ENCODE measurements around the gene PTX4. TPM values are rescaled to one million over a fixed set of nuclear protein-coding genes. Genes with fewer than 3 reads are reported as not detected.

PTX4 gene
- polyA plus RNA-seq, 4 donors: 0.04 to 0.07 TPM; not detected in 2

DNA sequence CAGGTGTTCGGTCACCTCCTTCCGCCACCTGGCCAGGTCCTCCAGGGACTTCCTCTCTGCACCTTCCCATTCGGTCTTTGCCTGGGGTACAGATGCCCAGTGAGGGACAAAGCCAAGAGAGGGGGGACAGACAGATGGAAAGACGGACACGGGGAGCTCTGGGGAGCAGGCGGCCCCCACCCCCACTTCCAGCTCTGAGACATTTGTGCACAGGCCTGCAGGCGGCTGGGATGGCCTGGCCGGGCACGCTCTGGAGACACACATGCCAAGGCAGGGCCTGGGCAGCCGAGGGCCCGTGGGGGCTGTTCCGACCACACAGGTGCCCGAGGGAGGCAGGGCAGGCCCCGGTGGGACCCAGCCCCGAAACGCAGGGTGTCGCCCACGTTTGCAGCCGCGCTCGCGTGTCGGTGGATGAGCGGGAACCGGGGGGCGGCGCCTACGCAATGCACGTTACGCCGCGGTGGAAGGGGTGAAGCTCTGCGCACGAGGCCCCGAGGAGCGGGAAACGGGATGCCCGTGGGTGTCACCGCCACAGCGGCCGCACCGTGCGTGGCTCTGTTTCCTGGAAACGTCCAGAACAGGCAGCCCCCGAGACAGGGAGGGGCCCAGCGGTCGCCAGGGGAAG lies 51.9 kb downstream of the PTX4 start:
- whole genome bisulfite sequencing, 3 donors: 91 to 93% (median 92%) methylated on average over 46 to 47 of the region's 47 CpGs
- no peak overlapping the region for H3K4me3 ChIP-seq (ENCODE audit: low read depth in 1 of 3, low read length in 3 of 3)
- no peaks in the 10 kb centered on the region for H3K9me3 ChIP-seq (ENCODE audit: control insufficient read depth in 2 of 2, insufficient read depth in 1 of 2, low read depth in 1 of 2, low read length in 1 of 2)
- H3K27ac ChIP-seq (ENCODE audit: low read depth in 1 of 3, low read length in 2 of 3): no peak overlapping the region
- peaks cover 0 to 17% (median 0%) of the 10 kb centered on the region in 3 donors for H3K36me3 ChIP-seq (ENCODE audit: control insufficient read depth in 3 of 3, insufficient read depth in 2 of 3, low read depth in 1 of 3, low read length in 3 of 3)
- DNase-seq (no peak), FAIRE-seq (no peak)
- H3K27me3 ChIP-seq (ENCODE audit: control insufficient read depth in 3 of 3, insufficient read depth in 3 of 3, low read length in 3 of 3): no peaks in the 10 kb centered on the region
- peaks cover 0 to 4% (median 0%) of the 10 kb centered on the region in 3 donors for H3K4me1 ChIP-seq (ENCODE audit: control insufficient read depth in 3 of 3, insufficient read depth in 2 of 3, low read depth in 1 of 3, low read length in 2 of 3)

DNA sequence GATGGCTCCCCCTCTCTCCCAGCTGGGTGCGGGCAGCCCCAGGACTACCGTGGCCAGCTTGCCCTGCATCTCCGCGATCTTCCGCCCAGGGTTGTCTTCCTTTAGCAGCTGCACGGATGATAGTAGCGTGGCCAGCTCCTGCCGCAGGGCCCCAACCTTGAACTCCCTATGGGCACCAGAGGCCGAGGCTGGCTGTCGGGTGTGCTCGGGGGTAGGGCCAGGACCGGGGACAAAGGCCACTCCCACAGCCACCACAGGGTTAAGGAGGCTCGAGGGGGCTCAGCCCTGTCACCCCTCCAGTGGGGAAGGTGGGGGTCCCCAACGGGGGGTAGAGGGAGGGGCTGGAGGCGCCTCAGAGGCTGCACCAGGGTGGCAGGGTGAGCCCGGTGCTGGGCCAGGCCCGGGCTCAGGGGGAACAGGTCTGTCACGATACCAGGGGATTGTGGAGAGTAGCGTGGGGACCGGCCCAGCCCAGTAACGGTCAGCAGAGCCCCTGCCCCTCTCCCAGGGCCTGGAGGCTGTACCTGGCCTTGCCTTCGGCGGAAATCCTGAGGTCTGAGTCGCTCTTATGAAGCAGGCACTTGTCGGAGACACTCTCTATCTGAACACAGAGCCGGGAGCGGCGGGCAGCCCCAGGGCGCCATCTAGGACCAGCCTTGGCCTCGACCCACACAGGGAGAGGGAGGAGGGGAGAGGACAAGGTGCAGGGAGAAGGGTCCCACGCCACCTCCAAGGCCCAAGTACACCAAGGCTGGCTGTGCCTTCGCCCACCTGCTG lies 52.6 kb downstream of the PTX4 start:
- Histone ChIP-seq H3K27me3 (ENCODE audit: control insufficient read depth in 3 of 3, insufficient read depth in 3 of 3, low read length in 3 of 3) (no peaks in the 10 kb centered on the region), H3K4me1 (ENCODE audit: control insufficient read depth in 3 of 3, insufficient read depth in 2 of 3, low read depth in 1 of 3, low read length in 2 of 3) (peaks cover 0 to 4% (median 0%) of the 10 kb centered on the region in 3 donors), H3K36me3 (ENCODE audit: control insufficient read depth in 3 of 3, insufficient read depth in 2 of 3, low read depth in 1 of 3, low read length in 3 of 3) (peaks cover 0 to 17% (median 0%) of the 10 kb centered on the region in 3 donors), H3K9me3 (ENCODE audit: control insufficient read depth in 2 of 2, insufficient read depth in 1 of 2, low read depth in 1 of 2, low read length in 1 of 2) (no peaks in the 10 kb centered on the region), H3K4me3 (ENCODE audit: low read depth in 1 of 3, low read length in 3 of 3) (no peak overlapping the region), H3K27ac (ENCODE audit: low read depth in 1 of 3, low read length in 2 of 3) (no peak overlapping the region)
- FAIRE-seq (no peak), DNase-seq (peak in 1 of 2 donors; percentile 45)
- 67 to 81% (median 81%) methylated on average over 31 to 32 of the region's 32 CpGs for WGBS, 3 donors

Other genes with a start within 250 kb of the PTX4 start
- gene TPSAB1, start 248.2 kb downstream of the PTX4 start, polyA plus RNA-seq: 10 to 100 TPM in 2 of 4 donors, 1 to 10 TPM in 1, under 1 TPM in 1; 0.10 to 50.5 (median 15.4) TPM
- gene TPSD1, start 232.9 kb downstream of the PTX4 start, polyA plus RNA-seq: 1 to 10 TPM in 1 of 4 donors, under 1 TPM in 2, not detected in 1; 0.06 to 1.3 (median 0.81) TPM
- 100 to 1,000 TPM in 1 of 4 donors, 10 to 100 TPM in 3; 38.7 to 123 (median 64.8) TPM for gene UBE2I, start 179.3 kb downstream of the PTX4 start, polyA plus RNA-seq
- gene BAIAP3, start 155.3 kb downstream of the PTX4 start, polyA plus RNA-seq: 10 to 100 TPM in 1 of 4 donors, 1 to 10 TPM in 3; 4.5 to 10.5 (median 7.0) TPM
- gene TSR3, start 137.1 kb downstream of the PTX4 start, polyA plus RNA-seq: 10 to 100 TPM; 38.7 to 67.8 (median 57.3) TPM
- 10 to 100 TPM; 34.3 to 84.7 (median 43.9) TPM for gene GNPTG, start 137.0 kb downstream of the PTX4 start, polyA plus RNA-seq
- 10 to 100 TPM in 1 of 4 donors, 1 to 10 TPM in 3; 1.9 to 21.1 (median 4.6) TPM for gene UNKL, start 74.2 kb downstream of the PTX4 start, polyA plus RNA-seq
- 10 to 100 TPM; 15.1 to 36.1 (median 28.2) TPM for gene UQCC4, start 68.2 kb downstream of the PTX4 start, polyA plus RNA-seq
- under 1 TPM in 2 of 4 donors, not detected in 2; 0.58 to 0.69 TPM for gene PERCC1, start 57.9 kb downstream of the PTX4 start, polyA plus RNA-seq
- 1 to 10 TPM in 2 of 4 donors, under 1 TPM in 1, not detected in 1; 0.76 to 1.4 (median 1.4) TPM for gene CCDC154, start 44.4 kb downstream of the PTX4 start, polyA plus RNA-seq
- 10 to 100 TPM; 28.4 to 88.3 (median 42.8) TPM for gene CLCN7, start 13.9 kb downstream of the PTX4 start, polyA plus RNA-seq
- 10 to 100 TPM; 41.3 to 50.3 (median 44.7) TPM for gene TELO2, start 4.4 kb upstream of the PTX4 start, polyA plus RNA-seq
- 10 to 100 TPM in 1 of 4 donors, 1 to 10 TPM in 3; 1.6 to 23.8 (median 7.0) TPM for gene TMEM204, start 44.7 kb upstream of the PTX4 start, polyA plus RNA-seq
- 10 to 100 TPM in 1 of 4 donors, 1 to 10 TPM in 3; 2.2 to 13.2 (median 4.8) TPM for gene IFT140, start 123.1 kb upstream of the PTX4 start, polyA plus RNA-seq
- gene CRAMP1, start 123.4 kb upstream of the PTX4 start, polyA plus RNA-seq: 10 to 100 TPM in 1 of 4 donors, 1 to 10 TPM in 3; 2.4 to 18.3 (median 8.3) TPM
- 10 to 100 TPM; 17.0 to 52.4 (median 36.3) TPM for gene JPT2, start 189.3 kb upstream of the PTX4 start, polyA plus RNA-seq
- 10 to 100 TPM; 26.2 to 60.1 (median 39.6) TPM for gene MAPK8IP3, start 217.3 kb upstream of the PTX4 start, polyA plus RNA-seq

Data from small intestine (tissue), 7 donors.